Heart left ventricle (tissue), 16 donors: ENCODE data around the gene ZNF22. TPM values are rescaled to one million over a fixed set of nuclear protein-coding genes. Genes with fewer than 3 reads are reported as not detected.

Source experiments
- ATAC-seq, 4 donors: fragments of 200-7000 bp; cut with Tn5 transposase; one replicate each; pipeline ENCODE4 v1.9.1; 2020 to 2022; ENCODE audit warnings: moderate library complexity in 4 of 4, mild to moderate bottlenecking in 3 of 4, moderate number of reproducible peaks in 1 of 4
- DNase-seq, 5 donors: peaks; one replicate each; pipeline ENCODE4 v3.0.0-alpha.2; 2020
- H3K27ac ChIP-seq, 12 donors: fragments of 200-600 bp; sonication (generic) in 4 of 12; one replicate each; pipeline versions ENCODE4 v1.5.0 to v1.8.0; 2016 to 2022; ENCODE audit warnings: mild to moderate bottlenecking in 2 of 12
- H3K27me3 ChIP-seq, 9 donors: fragments of 200-600 bp; sonication (generic) in 2 of 9; one replicate each; pipeline versions ENCODE4 v1.5.1 to v1.8.0; 2016 to 2022; ENCODE audit warnings: mild to moderate bottlenecking in 3 of 9
- H3K36me3 ChIP-seq, 9 donors: fragments of 200-600 bp; sonication (generic) in 2 of 9; one replicate each; pipeline versions ENCODE4 v1.5.0 to v1.8.0; 2018 to 2022; ENCODE audit warnings: mild to moderate bottlenecking in 2 of 9
- H3K4me1 ChIP-seq, 12 donors: fragments of 200-600 bp; sonication (generic) in 4 of 12; one replicate each; pipeline versions ENCODE4 v1.5.0 to v1.8.0; 2016 to 2022; ENCODE audit warnings: mild to moderate bottlenecking in 3 of 12
- H3K4me3 ChIP-seq, 12 donors: fragments of 200-600 bp; sonication (generic) in 4 of 12; one replicate each; pipeline versions ENCODE4 v1.5.0 to v1.8.0; 2017 to 2022; ENCODE audit warnings: mild to moderate bottlenecking in 9 of 12, moderate library complexity in 4 of 12
- H3K9me3 ChIP-seq, 12 donors: fragments of 200-600 bp; sonication (generic) in 4 of 12; one replicate each; pipeline versions ENCODE4 v1.5.0 to v1.8.0; 2016 to 2022; ENCODE audit warnings: mild to moderate bottlenecking in 1 of 12
- POLR2A ChIP-seq, 2 donors: fragments of 450-650 bp; IDR thresholded peaks; one replicate each; pipeline ENCODE4 v1.6.1; 2017; ENCODE audit warnings: antibody characterized with exemption in 2 of 2, mild to moderate bottlenecking in 2 of 2, moderate library complexity in 2 of 2
- WGBS, 4 donors: extraction: QIAGEN DNeasy Blood & Tissue Kit in 2 of 4; methylation state at CpG; one replicate each; pipeline versions ENCODE4 v1.1.5 to v1.1.7; 2013 to 2018; 5-methylcytosine and 5-hydroxymethylcytosine counted together
- intact Hi-C, 10 donors: fragments of 100-400 bp; cut with DNase I; formaldehyde crosslinking; loops; one replicate each; pipeline versions ENCODE4 v1.11.1 to v1.14.2; 2022
- polyA plus RNA-seq, 2 donors: library from polyadenylated mRNA; stranded (reverse); fragments of 200-250 nt; gene quantifications; one replicate each; pipeline ENCODE4 v1.2.3, GENCODE V29; 2013
- total RNA-seq, 9 donors: library from RNA; depleted of rRNA in 2 of 9; stranded (reverse); fragments of >200 nt in 2 of 9; fragmentation: NEBNext Ultra II Directional in 3 of 9; extraction: Animal tissue kit (Norgen Biotek cat#: 25700) in 3 of 9; gene quantifications; one replicate each; pipeline versions ENCODE4 v1.1.0 to v1.2.4, GENCODE V29; 2016 to 2023
- TF ChIP-seq, protein P1 (sequence below), 12 donors: fragments of 200-600 bp; sonication (generic) in 4 of 12; IDR thresholded peaks; one replicate each; pipeline versions ENCODE4 v1.5.0 to v1.8.0; 2018 to 2022; ENCODE audit warnings: antibody characterized with exemption in 12 of 12, mild to moderate bottlenecking in 5 of 12
- donor health status: ischemic (EF 13 %, LVEDD 7.1; RV severe dilation, severe dysfunction).
- donor health status: healthy with polysubstance abuse.
- donor health status: DM: no; HTN: yes; CAD: no.
- donor health status: DM: no; HTN: no; CAD: no.
- donor health status: ischemic (EF 25% LVEDD 6.9; RV normal size, moderate dysfunction).
- donor health status: ischemic (EF 25% LVEDD 5.7; RV mildly dilated, moderate dysfunction).
- donor health status: healthy.
- donor health status: DM: yes; HTN: yes; CAD: no.
- donor health status: ischemic (EF 35%, LVEDD 5.7; RV mildly dilated, moderate dysfunction).
- donor health status: nonischemic (EF 11% LVEDD 7.7; RV severe dilation, severe dysfunction).
- donor health status: DM: yes; HTN: yes; CAD: no.
- donor health status: PGD.
- donor health status: ischemic (EF 29% LVEDD 5.4; RV normal size, mild dysfunction).
- donor health status: nonischemic (EF 23%, LVEDD 6.1; RV moderate dilation, normal function).

The ZNF22 gene
- total and polyA plus RNA-seq, 11 donors, result 12.6 to 17.5 (median 14.6) TPM

DNA sequence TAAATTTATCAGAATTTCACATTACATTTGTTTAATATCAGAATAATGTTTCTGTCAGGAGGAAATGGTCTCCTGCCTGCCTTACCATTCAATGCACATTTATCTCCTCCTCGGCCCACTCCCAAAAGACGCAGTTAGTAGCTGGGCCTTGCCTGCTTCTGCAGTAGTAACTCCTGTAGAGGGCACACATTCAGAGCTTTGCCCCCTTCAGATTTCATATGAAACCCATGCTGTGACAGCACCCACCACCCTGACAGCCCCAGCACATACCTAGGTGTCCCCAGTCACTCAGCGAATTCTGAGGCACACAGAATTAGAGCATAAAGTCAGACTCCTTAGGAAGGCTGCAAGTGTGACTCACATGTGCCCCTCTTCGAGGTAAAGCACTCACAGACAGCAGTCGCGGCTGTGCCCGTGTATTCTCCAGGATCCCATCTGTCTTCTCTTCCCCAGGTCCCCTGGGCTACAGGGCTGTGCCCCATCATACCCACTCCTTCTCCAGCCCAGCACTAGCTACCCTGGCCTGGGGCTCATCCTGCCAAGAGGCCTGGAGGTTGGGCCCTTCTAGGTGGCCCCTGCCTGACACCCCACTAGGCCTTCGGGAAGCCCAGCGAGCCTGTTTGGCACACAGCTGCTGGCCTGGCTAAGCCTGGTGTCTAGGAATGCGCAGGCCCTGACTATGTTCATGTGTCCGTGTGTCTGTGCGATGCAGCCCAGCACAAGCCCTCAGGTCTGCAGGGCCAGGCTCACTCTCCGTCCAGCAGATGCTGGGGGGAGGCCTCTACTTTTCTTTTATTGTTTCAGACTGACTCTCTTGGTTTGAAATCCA, 17.4 kb upstream of the ZNF22 start:
- TF ChIP-seq, protein P1, sequence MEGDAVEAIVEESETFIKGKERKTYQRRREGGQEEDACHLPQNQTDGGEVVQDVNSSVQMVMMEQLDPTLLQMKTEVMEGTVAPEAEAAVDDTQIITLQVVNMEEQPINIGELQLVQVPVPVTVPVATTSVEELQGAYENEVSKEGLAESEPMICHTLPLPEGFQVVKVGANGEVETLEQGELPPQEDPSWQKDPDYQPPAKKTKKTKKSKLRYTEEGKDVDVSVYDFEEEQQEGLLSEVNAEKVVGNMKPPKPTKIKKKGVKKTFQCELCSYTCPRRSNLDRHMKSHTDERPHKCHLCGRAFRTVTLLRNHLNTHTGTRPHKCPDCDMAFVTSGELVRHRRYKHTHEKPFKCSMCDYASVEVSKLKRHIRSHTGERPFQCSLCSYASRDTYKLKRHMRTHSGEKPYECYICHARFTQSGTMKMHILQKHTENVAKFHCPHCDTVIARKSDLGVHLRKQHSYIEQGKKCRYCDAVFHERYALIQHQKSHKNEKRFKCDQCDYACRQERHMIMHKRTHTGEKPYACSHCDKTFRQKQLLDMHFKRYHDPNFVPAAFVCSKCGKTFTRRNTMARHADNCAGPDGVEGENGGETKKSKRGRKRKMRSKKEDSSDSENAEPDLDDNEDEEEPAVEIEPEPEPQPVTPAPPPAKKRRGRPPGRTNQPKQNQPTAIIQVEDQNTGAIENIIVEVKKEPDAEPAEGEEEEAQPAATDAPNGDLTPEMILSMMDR (IDR thresholded peaks at IDR 0.05), result no peak
- TF ChIP-seq POLR2A (IDR thresholded peaks at IDR 0.05), result no peak

DNA sequence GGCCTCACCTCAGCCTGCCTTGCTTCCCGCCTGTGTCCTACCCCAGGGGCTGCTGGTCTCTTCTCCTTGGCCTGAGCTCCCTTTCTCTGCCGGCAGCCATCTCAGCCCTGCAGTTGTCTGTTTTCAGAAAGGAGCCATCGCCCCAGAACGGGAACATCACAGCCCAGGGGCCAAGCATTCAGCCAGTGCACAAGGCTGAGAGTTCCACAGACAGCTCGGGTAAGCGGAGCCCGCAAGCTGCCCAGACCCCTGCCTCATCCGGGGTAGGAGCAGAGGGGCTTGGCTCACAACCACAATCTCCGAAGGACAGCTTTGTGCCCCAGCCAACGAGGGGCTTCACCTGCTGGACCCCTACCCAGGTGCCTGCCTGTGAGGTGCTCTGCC, 16.8 kb upstream of the ZNF22 start:
- no peaks in the 10 kb centered on the region for H3K27me3 ChIP-seq
- TF ChIP-seq, protein P1 (IDR thresholded peaks at IDR 0.05), result no peak
- no peak for TF ChIP-seq POLR2A (IDR thresholded peaks at IDR 0.05)
- WGBS, 4 donors, result 81 to 94% (median 91%) methylated on average over 8 to 10 of the region's 10 CpGs
- no peak overlapping the region for H3K4me3 ChIP-seq
- no peaks in the 10 kb centered on the region for H3K9me3 ChIP-seq
- peak in 1 of 5 donors; percentile 18 for DNase-seq
- H3K36me3 ChIP-seq, result peaks cover 0 to 79% (median 44%) of the 10 kb centered on the region in 9 donors
- peaks cover 12 to 88% (median 79%) of the 10 kb centered on the region in 12 donors for H3K4me1 ChIP-seq
- H3K27ac ChIP-seq, result peak overlapping the region in 10 of 12 donors; percentile 63 to 97 (median 80)
- ATAC-seq, result no peak
- intact Hi-C loops, result no loop called here

More for the DNA sequence above, 17.4 kb upstream of the ZNF22 start:
- Histone ChIP-seq H3K27me3 (no peaks in the 10 kb centered on the region), H3K9me3 (no peaks in the 10 kb centered on the region), H3K27ac (peak overlapping the region in 11 of 12 donors; percentile 63 to 97 (median 88)), H3K4me1 (peaks cover 12 to 93% (median 80%) of the 10 kb centered on the region in 12 donors), H3K36me3 (peaks cover 0 to 73% (median 38%) of the 10 kb centered on the region in 9 donors), H3K4me3 (no peak overlapping the region)
- 81 to 83% (median 82%) methylated on average over 11 to 13 of the region's 13 CpGs for WGBS, 4 donors
- ATAC-seq, result no peak
- peak in 2 of 5 donors; percentile 16 to 31 for DNase-seq
- intact Hi-C loops, result no loop called here

DNA sequence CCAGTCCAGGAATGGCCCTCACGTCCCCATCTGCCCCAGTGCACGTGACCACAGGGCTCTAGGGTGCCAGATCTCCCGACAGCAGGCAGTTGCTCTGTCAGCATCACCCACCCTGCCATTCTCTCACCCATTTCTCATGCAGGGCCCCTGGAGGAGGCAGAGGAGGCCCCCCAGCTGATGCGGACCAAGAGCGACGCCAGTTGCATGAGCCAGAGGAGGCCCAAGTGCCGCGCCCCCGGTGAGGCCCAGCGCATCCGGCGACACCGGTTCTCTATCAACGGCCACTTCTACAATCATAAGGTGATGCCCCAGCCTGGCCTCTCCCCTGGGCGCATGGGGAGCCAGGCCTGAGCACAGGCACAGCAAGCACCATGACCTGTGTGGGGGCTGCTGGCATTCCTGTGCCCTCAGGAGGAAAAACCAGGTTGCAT, 16.0 kb upstream of the ZNF22 start:
- WGBS, 4 donors, result 49 to 90% (median 62%) methylated on average over 6 to 15 of the region's 15 CpGs
- DNase-seq, result peak in 1 of 5 donors; percentile 38
- Histone ChIP-seq H3K4me3 (no peak overlapping the region), H3K9me3 (no peaks in the 10 kb centered on the region), H3K27ac (peak overlapping the region; percentile 17 to 97 (median 80)), H3K36me3 (peaks cover 0 to 87% (median 52%) of the 10 kb centered on the region in 9 donors), H3K4me1 (peaks cover 6 to 87% (median 72%) of the 10 kb centered on the region in 12 donors), H3K27me3 (no peaks in the 10 kb centered on the region)
- TF ChIP-seq, protein P1 (IDR thresholded peaks at IDR 0.05), result no peak
- TF ChIP-seq POLR2A (IDR thresholded peaks at IDR 0.05), result no peak
- no peak for ATAC-seq
- intact Hi-C loops, result no loop called here

DNA sequence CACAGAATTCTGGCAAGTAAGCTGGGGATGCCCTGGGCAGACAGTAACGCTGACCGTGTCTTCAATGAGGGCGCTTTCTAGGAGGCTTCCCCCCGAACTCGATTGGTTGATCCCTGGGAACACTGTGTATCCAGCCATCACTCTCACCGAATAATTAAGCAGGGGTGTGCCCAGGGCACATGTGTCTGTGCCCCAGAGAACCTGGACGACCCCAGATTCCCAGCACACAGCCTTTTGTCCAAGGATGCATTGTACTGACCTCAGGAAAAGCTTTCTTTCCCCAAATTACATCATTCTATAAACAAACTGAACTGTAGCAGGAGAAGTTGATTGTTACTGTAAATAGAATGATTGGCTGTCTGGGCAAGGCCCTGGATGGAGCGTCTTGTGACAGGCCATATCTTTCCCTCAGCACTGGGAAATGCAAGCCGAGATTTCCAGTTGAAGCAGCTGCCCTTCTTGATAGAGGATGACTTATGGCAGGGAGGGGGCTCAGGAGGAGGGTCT, 15.5 kb upstream of the ZNF22 start:
- peaks cover 6 to 87% (median 72%) of the 10 kb centered on the region in 12 donors for H3K4me1 ChIP-seq
- 24 to 41% (median 33%) methylated on average over 4 to 9 of the region's 9 CpGs for WGBS, 4 donors
- TF ChIP-seq, protein P1 (IDR thresholded peaks at IDR 0.05), result no peak
- TF ChIP-seq POLR2A (IDR thresholded peaks at IDR 0.05), result no peak
- intact Hi-C loops, result no loop called here
- peak in 3 of 4 donors; percentile 3 to 41 (median 8) for ATAC-seq
- peak overlapping the region; percentile 17 to 97 (median 80) for H3K27ac ChIP-seq
- no peaks in the 10 kb centered on the region for H3K27me3 ChIP-seq
- H3K9me3 ChIP-seq, result no peaks in the 10 kb centered on the region
- peak in 1 of 5 donors; percentile 27 for DNase-seq
- H3K4me3 ChIP-seq, result no peak overlapping the region
- peaks cover 0 to 87% (median 58%) of the 10 kb centered on the region in 9 donors for H3K36me3 ChIP-seq
